HepG2 (cell line): ENCODE data around the gene ACBD6.

Experiments used
- MAFK ChIP-seq, 2 experiments: IDR thresholded peaks in 1 of 2; conservative IDR thresholded peaks in 1 of 2; 2 replicates each; pipeline ENCODE4 v1.6.1; 2011; ENCODE audit warnings: improper control_type of control experiment in 2 of 2, low read length in 2 of 2
- ZBTB40 ChIP-seq, 2 experiments: fragments of 450-650 bp in 1 of 2; sonication (generic) in 1 of 2; formaldehyde crosslinking in 1 of 2; IDR thresholded peaks; 2 replicates each; pipeline versions ENCODE4 v1.6.1 to v1.8.0; 2016 to 2022; ENCODE audit warnings: antibody characterized with exemption in 1 of 2, mild to moderate bottlenecking in 1 of 2, missing genetic modification reagents in 1 of 2
- ZNF263 ChIP-seq: sonication (generic); formaldehyde crosslinking; IDR thresholded peaks from 2 replicates; pipeline ENCODE4 v1.4.0; 2020; ENCODE audit warnings: missing genetic modification reagents
- ZNF407 ChIP-seq: sonication (generic); formaldehyde crosslinking; IDR thresholded peaks from one replicate; pipeline ENCODE4 v1.5.1; 2020; ENCODE audit warnings: mild to moderate bottlenecking, missing genetic modification reagents; ENCODE audit errors: not compliant biosample characterization

- TF ChIP-seq ZNF407 (CRISPR knock-in tag) (no peak), MAFK (conservative IDR thresholded peaks at IDR 0.05 in 1 of 2, IDR thresholded peaks at IDR 0.05 in 1 of 2; ENCODE audit: low read length in 2 of 2) (no peak), ZNF263 (CRISPR knock-in tag) (no peak), ZBTB40 (IDR thresholded peaks at IDR 0.05) (no peak), ZBTB40 (CRISPR knock-in tag; IDR thresholded peaks at IDR 0.05) (no peak)
These were observed 43.6 kb downstream of the ACBD6 start for GRCh38 chr1:180458807-180459206.
